Brain microvascular endothelial cell (primary cell): ENCODE data around the gene XDH.

ENCODE experiments used
- DNase-seq: peaks from one replicate; pipeline ENCODE4 v3.0.0-alpha.2; 2020
- H3K27ac ChIP-seq: fragments of 250-450 bp; sonication (Bioruptor Pico); 2 replicates; pipeline ENCODE4 v1.5.1; 2020; ENCODE audit warnings: mild to moderate bottlenecking, moderate library complexity
- H3K27me3 ChIP-seq: fragments of 250-450 bp; sonication (Bioruptor Pico); replicated peaks from 2 replicates; pipeline ENCODE4 v1.5.1; 2020; ENCODE audit warnings: mild to moderate bottlenecking
- H3K36me3 ChIP-seq: fragments of 250-450 bp; sonication (Bioruptor Pico); replicated peaks from 2 replicates; pipeline ENCODE4 v1.5.1; 2020; ENCODE audit warnings: mild to moderate bottlenecking
- H3K4me3 ChIP-seq: 2 replicates; pipeline ENCODE4 v1.5.1; 2011; ENCODE audit warnings: low read depth, mild to moderate bottlenecking, control low read depth, low read length, moderate library complexity
- in situ Hi-C: cut with HindIII; loops from 2 replicates; pipeline ENCODE4 v1.10.0; 2017; ENCODE audit warnings: low sequenced_read_pairs, low pct_ligation_motif_present
- TF ChIP-seq, protein P1 (sequence below): IDR thresholded peaks from 2 replicates; pipeline ENCODE4 v1.5.1; 2011; ENCODE audit warnings: low read depth, mild to moderate bottlenecking, moderate library complexity, low read length, control low read depth, inconsistent platforms; ENCODE audit errors: missing control alignments

Gene XDH

DNA sequence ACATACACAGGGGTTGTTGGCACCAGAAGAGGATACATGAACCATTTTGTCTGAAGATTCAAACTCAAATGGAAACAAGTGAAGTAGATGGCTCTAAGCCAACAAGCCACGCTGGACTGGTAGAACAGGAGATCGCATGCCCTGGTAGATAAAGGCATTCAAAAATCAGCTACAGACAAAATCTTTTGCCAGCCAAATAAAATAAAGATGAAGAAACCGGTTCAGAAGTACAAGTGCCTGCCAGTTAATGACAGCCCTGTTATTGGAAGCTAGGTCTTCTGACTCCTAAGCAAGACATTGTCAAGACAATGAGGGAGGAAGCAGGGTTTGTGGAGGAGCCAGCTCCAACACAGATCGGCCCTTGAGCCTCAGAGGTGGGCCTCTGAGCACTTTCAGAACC, 128.3 kb downstream of the XDH start:
- H3K4me3 ChIP-seq: no peak overlapping the region
- TF ChIP-seq, protein P1, sequence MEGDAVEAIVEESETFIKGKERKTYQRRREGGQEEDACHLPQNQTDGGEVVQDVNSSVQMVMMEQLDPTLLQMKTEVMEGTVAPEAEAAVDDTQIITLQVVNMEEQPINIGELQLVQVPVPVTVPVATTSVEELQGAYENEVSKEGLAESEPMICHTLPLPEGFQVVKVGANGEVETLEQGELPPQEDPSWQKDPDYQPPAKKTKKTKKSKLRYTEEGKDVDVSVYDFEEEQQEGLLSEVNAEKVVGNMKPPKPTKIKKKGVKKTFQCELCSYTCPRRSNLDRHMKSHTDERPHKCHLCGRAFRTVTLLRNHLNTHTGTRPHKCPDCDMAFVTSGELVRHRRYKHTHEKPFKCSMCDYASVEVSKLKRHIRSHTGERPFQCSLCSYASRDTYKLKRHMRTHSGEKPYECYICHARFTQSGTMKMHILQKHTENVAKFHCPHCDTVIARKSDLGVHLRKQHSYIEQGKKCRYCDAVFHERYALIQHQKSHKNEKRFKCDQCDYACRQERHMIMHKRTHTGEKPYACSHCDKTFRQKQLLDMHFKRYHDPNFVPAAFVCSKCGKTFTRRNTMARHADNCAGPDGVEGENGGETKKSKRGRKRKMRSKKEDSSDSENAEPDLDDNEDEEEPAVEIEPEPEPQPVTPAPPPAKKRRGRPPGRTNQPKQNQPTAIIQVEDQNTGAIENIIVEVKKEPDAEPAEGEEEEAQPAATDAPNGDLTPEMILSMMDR: no peak
- DNase-seq: no peak
- H3K27ac ChIP-seq: no peak overlapping the region
- no peaks in the 10 kb centered on the region for H3K27me3 ChIP-seq
- no peaks in the 10 kb centered on the region for H3K36me3 ChIP-seq
- in situ Hi-C loops: no loop called here
